ENCODE data around the gene RSPO1.

DNA sequence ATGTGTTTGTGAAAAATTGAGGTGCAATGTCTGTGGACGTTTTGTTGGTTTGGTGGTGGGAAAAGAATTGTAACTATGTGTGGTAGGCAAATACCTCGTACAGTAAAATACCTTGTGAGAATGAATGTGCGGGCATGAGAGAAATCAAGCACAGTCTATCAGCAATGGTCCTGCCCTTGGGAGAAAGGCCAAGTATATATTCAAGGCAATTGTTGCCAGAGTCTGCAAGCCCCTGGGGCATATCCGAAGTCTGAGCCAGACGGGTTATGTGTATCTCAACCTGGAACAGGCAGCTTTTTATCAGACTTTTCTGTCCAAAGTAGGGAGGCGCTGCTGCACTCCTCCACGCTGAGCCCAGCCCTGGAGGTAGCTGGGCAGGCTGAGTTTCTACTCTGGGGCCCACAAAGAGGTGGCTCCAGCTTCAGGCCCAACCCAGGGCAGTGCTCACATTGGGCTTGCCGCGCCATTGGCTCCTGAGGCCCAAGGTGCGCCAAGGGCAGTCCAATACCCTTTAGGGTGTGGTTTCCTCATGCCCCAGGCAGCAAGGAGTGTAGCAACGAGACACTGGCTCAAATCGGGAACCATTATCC is 29.5 kb downstream of the RSPO1 start:
- TF ChIP-seq CTCF (IDR thresholded peaks at IDR 0.05; ENCODE audit: low read length) (no peak), EZH2 (IDR thresholded peaks at IDR 0.05; ENCODE audit: borderline replicate concordance, low read length) (no peak)

All from OCI-LY1 (cell line).